Hepatocyte (in vitro differentiated cells): ENCODE measurements around the gene RNU6-9. TPM values are rescaled to one million over a fixed set of nuclear protein-coding genes. Genes with fewer than 3 reads are reported as not detected.

Experiments used
- DNase-seq: peaks from one replicate; pipeline ENCODE4 v3.0.0-alpha.2; 2016; ENCODE audit warnings: low spot score
- H2AFZ ChIP-seq: fragments of 200-600 bp; sonication (generic); 2 replicates; pipeline ENCODE4 v1.6.0; 2016; ENCODE audit warnings: antibody characterized with exemption, mild to moderate bottlenecking
- H3K27ac ChIP-seq: fragments of 200-600 bp; sonication (generic); 2 replicates; pipeline ENCODE4 v1.5.1; 2016; ENCODE audit warnings: mild to moderate bottlenecking
- H3K27me3 ChIP-seq: fragments of 200-600 bp; sonication (generic); 2 replicates; pipeline ENCODE4 v1.6.1; 2016
- H3K36me3 ChIP-seq: fragments of 200-600 bp; sonication (generic); replicated peaks from 2 replicates; pipeline ENCODE4 v1.5.1; 2016; ENCODE audit warnings: low read depth; ENCODE audit not compliant: insufficient read depth
- H3K4me1 ChIP-seq: fragments of 200-600 bp; sonication (generic); 2 replicates; pipeline ENCODE4 v1.5.1; 2016; ENCODE audit warnings: mild to moderate bottlenecking, moderate library complexity; ENCODE audit not compliant: insufficient read depth
- H3K4me2 ChIP-seq: fragments of 200-600 bp; sonication (generic); 2 replicates; pipeline ENCODE4 v1.6.0; 2016
- H3K4me3 ChIP-seq: fragments of 200-600 bp; sonication (generic); 2 replicates; pipeline ENCODE4 v1.5.1; 2016; ENCODE audit warnings: mild to moderate bottlenecking
- H3K79me2 ChIP-seq: fragments of 200-600 bp; sonication (generic); 2 replicates; pipeline ENCODE4 v1.6.0; 2017; ENCODE audit warnings: mild to moderate bottlenecking
- H3K9me2 ChIP-seq: fragments of 200-600 bp; sonication (generic); replicated peaks from 2 replicates; pipeline ENCODE4 v1.6.0; 2017; ENCODE audit warnings: mild to moderate bottlenecking; ENCODE audit not compliant: insufficient read depth
- H3K9me3 ChIP-seq: fragments of 200-600 bp; sonication (generic); 2 replicates; pipeline ENCODE4 v1.5.1; 2016; ENCODE audit warnings: low read depth, mild to moderate bottlenecking
- H4K20me1 ChIP-seq: fragments of 200-600 bp; sonication (generic); 2 replicates; pipeline ENCODE4 v1.6.0; 2016; ENCODE audit warnings: mild to moderate bottlenecking; ENCODE audit not compliant: insufficient read depth, poor library complexity, severe bottlenecking
- CTCF ChIP-seq: fragments of 200-600 bp; sonication (generic); IDR thresholded peaks from 2 replicates; pipeline ENCODE4 v1.5.1; 2016; ENCODE audit warnings: antibody characterized with exemption, mild to moderate bottlenecking; ENCODE audit not compliant: poor library complexity
- EZH2 ChIP-seq: fragments of 200-600 bp; sonication (generic); IDR thresholded peaks from 2 replicates; pipeline ENCODE4 v1.6.1; 2016; ENCODE audit warnings: antibody characterized with exemption, mild to moderate bottlenecking, borderline replicate concordance
- EZH2phosphoT487 ChIP-seq: fragments of 200-600 bp; sonication (generic); IDR thresholded peaks from one replicate; pipeline ENCODE4 v1.6.1; 2018; ENCODE audit warnings: antibody characterized with exemption, mild to moderate bottlenecking, low read depth, moderate library complexity; ENCODE audit not compliant: unreplicated experiment, severe bottlenecking
- whole genome bisulfite sequencing: methylation state at CpG from one replicate; pipeline ENCODE4 v1.1.6; 2016; ENCODE audit warnings: low lambda C conversion rate; ENCODE audit errors: missing lambda C conversion rate; 5-methylcytosine and 5-hydroxymethylcytosine counted together
- polyA plus RNA-seq: library from polyadenylated mRNA; unstranded; fragments of >200 nt; fragmentation: Nextera tagmentation; extraction: Ambion mirVana; gene quantifications from 2 replicates; pipeline ENCODE4 v1.2.1, GENCODE V29; 2016
- total RNA-seq: library from RNA; depleted of rRNA; stranded (reverse); fragments of >200 nt; gene quantifications from 2 replicates; pipeline ENCODE4 v1.2.3, GENCODE V29; 2014

RNU6-9 gene
- total and polyA plus RNA-seq, 2 experiments from 2014 or later, result not detected

GRCh38 chr19:918152-918437 is 24.8 kb downstream of the RNU6-9 start:
- peak overlapping the region; percentile 94 for H3K4me2 ChIP-seq
- no peak overlapping the region for H2AFZ ChIP-seq
- no peak overlapping the region for H3K27ac ChIP-seq
- peaks cover 12% of the 10 kb centered on the region for H3K79me2 ChIP-seq
- H3K27me3 ChIP-seq, result peaks cover 34% of the 10 kb centered on the region
- peaks cover 31% of the 10 kb centered on the region for H3K4me1 ChIP-seq
- H3K9me2 ChIP-seq, result no peaks in the 10 kb centered on the region
- no peaks in the 10 kb centered on the region for H4K20me1 ChIP-seq
- no peaks in the 10 kb centered on the region for H3K9me3 ChIP-seq
- TF ChIP-seq EZH2phosphoT487 (peak; percentile 17), CTCF (no peak), EZH2 (peak; percentile 39)
- no peak for DNase-seq
- H3K36me3 ChIP-seq, result no peaks in the 10 kb centered on the region
- H3K4me3 ChIP-seq, result no peak overlapping the region
- 9% methylated on average over 11 of the region's 12 CpGs for WGBS

GRCh38 chr19:918481-919198 is 25.4 kb downstream of the RNU6-9 start:
- no peaks in the 10 kb centered on the region for H4K20me1 ChIP-seq
- H3K79me2 ChIP-seq, result peaks cover 6% of the 10 kb centered on the region
- H3K27ac ChIP-seq, result no peak overlapping the region
- H3K4me3 ChIP-seq, result no peak overlapping the region
- H3K27me3 ChIP-seq, result peaks cover 34% of the 10 kb centered on the region
- TF ChIP-seq CTCF (no peak), EZH2phosphoT487 (peak; percentile 9), EZH2 (no peak)
- no peak overlapping the region for H2AFZ ChIP-seq
- H3K9me2 ChIP-seq, result no peaks in the 10 kb centered on the region
- no peaks in the 10 kb centered on the region for H3K36me3 ChIP-seq
- 1% methylated on average over 18 of the region's 58 CpGs for WGBS
- H3K9me3 ChIP-seq, result no peaks in the 10 kb centered on the region
- DNase-seq, result no peak
- peak overlapping the region; percentile 94 for H3K4me2 ChIP-seq
- H3K4me1 ChIP-seq, result peaks cover 33% of the 10 kb centered on the region

GRCh38 chr19:919199-920050 is 26.1 kb downstream of the RNU6-9 start:
- Histone ChIP-seq H3K36me3 (no peaks in the 10 kb centered on the region), H4K20me1 (no peaks in the 10 kb centered on the region), H3K27me3 (peaks cover 34% of the 10 kb centered on the region), H3K79me2 (peaks cover 8% of the 10 kb centered on the region), H3K4me3 (no peak overlapping the region), H3K4me2 (peak overlapping the region; percentile 94), H3K4me1 (peaks cover 32% of the 10 kb centered on the region), H3K9me2 (no peaks in the 10 kb centered on the region), H2AFZ (no peak overlapping the region), H3K27ac (no peak overlapping the region), H3K9me3 (no peaks in the 10 kb centered on the region)
- TF ChIP-seq EZH2phosphoT487 (peak; percentile 29), EZH2 (peak; percentile 81), CTCF (no peak)
- DNase-seq, result peak; percentile 61
- WGBS, result 6% methylated on average over 64 of the region's 68 CpGs
